Natural killer cell (primary cell): Measurements from ENCODE around the gene VWA2. TPM values are rescaled to one million over a fixed set of nuclear protein-coding genes. Genes with fewer than 3 reads are reported as not detected.

Experiments used
- ATAC-seq, 3 donors: fragments of 150-1000 bp in 2 of 3; fragments of 200-7000 bp in 1 of 3; cut with Tn5 transposase; 1 replicate in 1 of 3; 2 replicates in 2 of 3; pipeline ENCODE4 v1.10.0; 2021; ENCODE audit warnings: mild to moderate bottlenecking in 2 of 3, moderate library complexity in 2 of 3
- DNase-seq, 2 donors: peaks; one replicate each; pipeline versions ENCODE4 v3.0.0 to v3.0.0-alpha.2; 2013 to 2021; ENCODE audit warnings: mixed read lengths in 1 of 2
- H3K27ac ChIP-seq: one replicate; pipeline ENCODE4 v1.5.1; 2013; ENCODE audit warnings: mild to moderate bottlenecking, low read length
- H3K27me3 ChIP-seq: one replicate; pipeline ENCODE4 v1.6.1; 2013; ENCODE audit warnings: low read length; ENCODE audit not compliant: control insufficient read depth, insufficient read depth
- H3K36me3 ChIP-seq: one replicate; pipeline ENCODE4 v1.6.1; 2013; ENCODE audit warnings: low read length; ENCODE audit not compliant: control insufficient read depth, insufficient read depth
- H3K4me1 ChIP-seq: one replicate; pipeline ENCODE4 v1.6.1; 2013; ENCODE audit warnings: low read length; ENCODE audit not compliant: control insufficient read depth, insufficient read depth
- H3K4me3 ChIP-seq: one replicate; pipeline ENCODE4 v1.5.1; 2013; ENCODE audit warnings: low read length
- H3K9me3 ChIP-seq: one replicate; pipeline ENCODE4 v1.6.1; 2013; ENCODE audit warnings: low read length; ENCODE audit not compliant: control insufficient read depth, insufficient read depth
- H3K27ac Mint-ChIP-seq, 2 donors: one replicate each; pipeline ENCODE4 v1.8.0; 2022; ENCODE audit warnings: mild to moderate bottlenecking in 2 of 2, mixed read lengths in 2 of 2, moderate library complexity in 1 of 2
- H3K27me3 Mint-ChIP-seq, 2 donors: one replicate each; pipeline ENCODE4 v1.8.0; 2022; ENCODE audit warnings: low read depth in 2 of 2, mixed read lengths in 2 of 2
- H3K36me3 Mint-ChIP-seq: one replicate; pipeline ENCODE4 v1.8.0; 2022; ENCODE audit warnings: mixed read lengths
- H3K4me1 Mint-ChIP-seq, 2 donors: one replicate each; pipeline ENCODE4 v1.8.0; 2022; ENCODE audit warnings: mixed read lengths in 2 of 2
- H3K4me3 Mint-ChIP-seq: one replicate; pipeline ENCODE4 v1.8.0; 2022; ENCODE audit warnings: mild to moderate bottlenecking, moderate library complexity, mixed read lengths
- H3K9me3 Mint-ChIP-seq, 2 donors: one replicate each; pipeline ENCODE4 v1.8.0; 2022; ENCODE audit warnings: mixed read lengths in 2 of 2
- WGBS: methylation state at CpG from one replicate; pipeline ENCODE4 v1.1.7; 2013; ENCODE audit warnings: missing lambda C conversion rate; ENCODE audit not compliant: insufficient coverage; 5-methylcytosine and 5-hydroxymethylcytosine counted together
- intact Hi-C: fragments of 100-400 bp; cut with micrococcal nuclease; formaldehyde crosslinking; loops from one replicate; pipeline ENCODE4 v1.14.2; 2022
- total RNA-seq, 4 donors: library from RNA; stranded (reverse); fragments of 120-200 nt in 1 of 4; gene quantifications; one replicate each; pipeline versions ENCODE4 v1.2.3 to v1.2.4, GENCODE V29; 2013 to 2022
- TF ChIP-seq, protein P1 (sequence below): fragments of 200-600 bp; IDR thresholded peaks from one replicate; pipeline ENCODE4 v1.8.0; 2022; ENCODE audit warnings: antibody characterized with exemption

Gene VWA2
- total RNA-seq, 3 donors from 2014 or later (not counting 1 experiment from before 2014, with no cell fraction given), result not detected

DNA sequence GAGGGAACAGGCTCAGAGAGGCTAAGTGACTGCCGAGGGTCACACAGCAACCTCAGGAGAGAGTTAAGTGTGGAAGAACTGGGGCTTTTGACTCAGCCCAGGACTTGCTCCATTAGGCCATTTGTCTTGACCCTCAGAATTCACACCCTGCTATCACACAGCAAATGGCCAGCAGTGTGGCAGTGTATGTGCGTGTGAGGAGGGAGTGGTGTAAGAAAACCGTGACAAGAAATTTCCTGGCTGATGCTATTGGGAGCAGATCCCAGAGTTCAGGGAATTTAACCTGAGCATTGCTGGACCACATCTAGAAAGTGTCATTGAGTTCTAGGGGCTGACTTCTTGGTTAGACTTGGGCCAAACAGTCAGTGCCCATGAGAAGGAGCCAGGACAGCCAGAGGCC lies 18.4 kb downstream of the VWA2 start:
- 85% methylated on average over 3 of the region's 3 CpGs for WGBS
- TF ChIP-seq, protein P1, sequence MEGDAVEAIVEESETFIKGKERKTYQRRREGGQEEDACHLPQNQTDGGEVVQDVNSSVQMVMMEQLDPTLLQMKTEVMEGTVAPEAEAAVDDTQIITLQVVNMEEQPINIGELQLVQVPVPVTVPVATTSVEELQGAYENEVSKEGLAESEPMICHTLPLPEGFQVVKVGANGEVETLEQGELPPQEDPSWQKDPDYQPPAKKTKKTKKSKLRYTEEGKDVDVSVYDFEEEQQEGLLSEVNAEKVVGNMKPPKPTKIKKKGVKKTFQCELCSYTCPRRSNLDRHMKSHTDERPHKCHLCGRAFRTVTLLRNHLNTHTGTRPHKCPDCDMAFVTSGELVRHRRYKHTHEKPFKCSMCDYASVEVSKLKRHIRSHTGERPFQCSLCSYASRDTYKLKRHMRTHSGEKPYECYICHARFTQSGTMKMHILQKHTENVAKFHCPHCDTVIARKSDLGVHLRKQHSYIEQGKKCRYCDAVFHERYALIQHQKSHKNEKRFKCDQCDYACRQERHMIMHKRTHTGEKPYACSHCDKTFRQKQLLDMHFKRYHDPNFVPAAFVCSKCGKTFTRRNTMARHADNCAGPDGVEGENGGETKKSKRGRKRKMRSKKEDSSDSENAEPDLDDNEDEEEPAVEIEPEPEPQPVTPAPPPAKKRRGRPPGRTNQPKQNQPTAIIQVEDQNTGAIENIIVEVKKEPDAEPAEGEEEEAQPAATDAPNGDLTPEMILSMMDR, result no peak
- Histone ChIP-seq H3K27me3 (no peaks in the 10 kb centered on the region), H3K4me3 (no peak overlapping the region), H3K36me3 (no peaks in the 10 kb centered on the region), H3K27ac (no peak overlapping the region), H3K4me1 (no peaks in the 10 kb centered on the region), H3K9me3 (no peaks in the 10 kb centered on the region)
- Mint-ChIP-seq H3K4me3 (no peak overlapping the region), H3K27me3 (peaks cover 0 to 6% of the 10 kb centered on the region in 2 donors), H3K4me1 (no peaks in the 10 kb centered on the region), H3K9me3 (no peaks in the 10 kb centered on the region), H3K27ac (no peak overlapping the region), H3K36me3 (no peaks in the 10 kb centered on the region)
- no peak for DNase-seq
- intact Hi-C loops, result no loop called here
- no peak for ATAC-seq

DNA sequence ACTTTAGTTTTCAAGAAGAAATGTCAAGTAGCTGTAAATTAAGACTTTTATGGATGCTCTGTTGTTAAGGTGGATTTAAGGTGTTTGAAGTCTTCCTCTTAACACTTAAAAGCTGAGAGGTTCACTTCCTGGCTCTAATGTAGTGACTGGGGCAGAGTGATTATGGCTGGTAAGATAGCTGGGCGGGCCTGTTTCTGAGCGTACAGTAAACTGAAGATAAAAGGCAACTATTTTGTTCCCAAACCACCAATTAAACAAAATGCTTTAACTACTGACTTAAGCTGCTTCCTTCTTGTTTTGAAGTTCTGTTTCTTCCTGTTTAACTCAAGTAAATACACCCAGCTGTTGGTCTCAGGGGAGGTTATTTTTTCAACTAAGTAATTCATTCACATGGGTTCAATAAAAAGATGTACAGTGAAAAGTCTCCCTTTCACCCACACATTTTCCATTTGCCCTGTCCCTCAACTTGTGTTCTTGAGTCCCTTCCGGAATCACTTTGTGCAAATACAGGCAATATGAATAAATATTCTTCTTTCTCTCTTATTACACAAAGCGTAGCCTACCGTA lies 19.3 kb downstream of the VWA2 start:
- peak in 1 of 2 donors; percentile 9 for DNase-seq
- peaks cover 0 to 6% of the 10 kb centered on the region in 2 donors for H3K27me3 Mint-ChIP-seq
- peak in 1 of 3 donors; percentile 37 for ATAC-seq
- Histone ChIP-seq H3K4me1 (no peaks in the 10 kb centered on the region), H3K27me3 (no peaks in the 10 kb centered on the region), H3K4me3 (no peak overlapping the region), H3K9me3 (no peaks in the 10 kb centered on the region), H3K27ac (no peak overlapping the region), H3K36me3 (no peaks in the 10 kb centered on the region)
- TF ChIP-seq, protein P1, result no peak
- WGBS, result 55% methylated on average over 3 of the region's 5 CpGs
- no peaks in the 10 kb centered on the region for H3K4me1 Mint-ChIP-seq
- no peak overlapping the region for H3K4me3 Mint-ChIP-seq
- H3K9me3 Mint-ChIP-seq, result no peaks in the 10 kb centered on the region
- intact Hi-C loops, result no loop called here
- no peak overlapping the region for H3K27ac Mint-ChIP-seq
- no peaks in the 10 kb centered on the region for H3K36me3 Mint-ChIP-seq

- DNase-seq (no peak), ATAC-seq (no peak)
- WGBS, result 95% methylated on average over 10 of the region's 10 CpGs
- TF ChIP-seq, protein P1, result no peak
- no peak overlapping the region for H3K4me3 ChIP-seq
- Mint-ChIP-seq H3K4me3 (no peak overlapping the region), H3K36me3 (no peaks in the 10 kb centered on the region), H3K9me3 (no peaks in the 10 kb centered on the region), H3K4me1 (no peaks in the 10 kb centered on the region), H3K27me3 (peaks cover 0 to 6% of the 10 kb centered on the region in 2 donors), H3K27ac (no peak overlapping the region)
- no peaks in the 10 kb centered on the region for H3K4me1 ChIP-seq
- H3K27ac ChIP-seq, result no peak overlapping the region
- no peaks in the 10 kb centered on the region for H3K27me3 ChIP-seq
- no peaks in the 10 kb centered on the region for H3K9me3 ChIP-seq
- intact Hi-C loops, result no loop called here
- H3K36me3 ChIP-seq, result no peaks in the 10 kb centered on the region
Observed at GRCh38 chr10:114259824-114260223, 20.8 kb downstream of the VWA2 start.

DNA sequence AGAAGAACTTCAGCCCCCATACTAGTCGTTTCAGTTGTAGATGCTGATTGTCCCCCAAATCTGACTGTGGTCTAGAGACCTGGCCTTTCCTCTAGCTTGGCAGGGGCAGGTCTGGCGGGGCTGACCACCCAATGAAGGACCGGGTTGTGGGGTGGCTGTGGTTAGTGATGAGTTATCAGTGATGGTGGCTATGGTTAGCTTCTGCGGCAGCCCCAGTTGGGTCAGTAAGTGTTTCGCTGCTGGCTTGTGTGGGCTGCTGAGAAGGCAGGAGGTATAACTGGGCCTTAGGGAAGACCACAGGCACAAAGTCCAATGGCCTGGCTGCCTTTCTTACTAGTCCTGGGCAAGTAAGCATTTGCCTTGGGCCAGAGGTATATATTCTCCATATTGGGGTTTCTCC lies 21.3 kb downstream of the VWA2 start:
- TF ChIP-seq, protein P1, result no peak
- Histone ChIP-seq H3K36me3 (no peaks in the 10 kb centered on the region), H3K4me3 (no peak overlapping the region), H3K4me1 (no peaks in the 10 kb centered on the region), H3K27me3 (no peaks in the 10 kb centered on the region), H3K27ac (no peak overlapping the region), H3K9me3 (no peaks in the 10 kb centered on the region)
- Mint-ChIP-seq H3K27ac (no peak overlapping the region), H3K4me1 (no peaks in the 10 kb centered on the region), H3K36me3 (no peaks in the 10 kb centered on the region), H3K9me3 (no peaks in the 10 kb centered on the region), H3K27me3 (peaks cover 0 to 6% of the 10 kb centered on the region in 2 donors), H3K4me3 (no peak overlapping the region)
- 65% methylated on average over 5 of the region's 5 CpGs for WGBS
- DNase-seq (no peak), ATAC-seq (no peak)
- intact Hi-C loops, result no loop called here
